Left ventricle myocardium inferior (tissue), 1 donor: ENCODE results near the gene TMEM143. TPM values are rescaled to one million over a fixed set of nuclear protein-coding genes. Genes with fewer than 3 reads are reported as not detected.

ENCODE experiments used
- DNase-seq: peaks from one replicate; pipeline ENCODE4 v3.0.0-alpha.2; 2020
- H3K27ac ChIP-seq: fragments of 200-600 bp; replicated peaks from 2 replicates; pipeline ENCODE4 v1.8.0; 2021
- H3K27me3 ChIP-seq: fragments of 200-600 bp; 2 replicates; pipeline ENCODE4 v1.8.0; 2021; ENCODE audit warnings: low read depth
- H3K36me3 ChIP-seq: fragments of 200-600 bp; 2 replicates; pipeline ENCODE4 v1.8.0; 2021
- H3K4me1 ChIP-seq: fragments of 200-600 bp; 2 replicates; pipeline ENCODE4 v1.8.0; 2021
- H3K4me3 ChIP-seq: fragments of 200-600 bp; 2 replicates; pipeline ENCODE4 v1.8.0; 2021; ENCODE audit warnings: mild to moderate bottlenecking, moderate library complexity
- H3K9me3 ChIP-seq: fragments of 200-600 bp; replicated peaks from 2 replicates; pipeline ENCODE4 v1.8.0; 2021
- CTCF ChIP-seq: fragments of 200-600 bp; IDR thresholded peaks from 2 replicates; pipeline ENCODE4 v1.8.0; 2021; ENCODE audit warnings: antibody characterized with exemption, mild to moderate bottlenecking, borderline replicate concordance
- intact Hi-C: fragments of 100-400 bp; cut with micrococcal nuclease; formaldehyde crosslinking; loops from one replicate; pipeline ENCODE4 v1.11.0; 2022
- total RNA-seq: library from RNA; stranded (reverse); fragmentation: NEBNext Ultra II Directional; extraction: Animal tissue kit (Norgen Biotek cat#: 25700); gene quantifications from one replicate; pipeline ENCODE4 v1.2.1, GENCODE V29; 2021
- donor health status: DM: no; HTN: yes; CAD: no; lungs with severe emphysema.

The TMEM143 gene
- total RNA-seq, 1 donor from 2014 or later = 108 TPM

- Histone ChIP-seq H3K9me3 (no peaks in the 10 kb centered on the region), H3K27ac (no peak overlapping the region), H3K36me3 (peaks cover 76% of the 10 kb centered on the region), H3K4me1 (peaks cover 19% of the 10 kb centered on the region), H3K27me3 (peaks cover 4% of the 10 kb centered on the region), H3K4me3 (no peak overlapping the region)
- DNase-seq = no peak
- TF ChIP-seq CTCF = no peak
- intact Hi-C loops = no loop called here
Measured at GRCh38 chr19:48386981-48387380, 23.2 kb upstream of the TMEM143 start.

GRCh38 chr19:48385461-48386087 is 21.8 kb upstream of the TMEM143 start:
- Histone ChIP-seq H3K4me1 (peaks cover 12% of the 10 kb centered on the region), H3K4me3 (no peak overlapping the region), H3K27me3 (no peaks in the 10 kb centered on the region), H3K36me3 (peaks cover 84% of the 10 kb centered on the region), H3K27ac (no peak overlapping the region), H3K9me3 (no peaks in the 10 kb centered on the region)
- DNase-seq = no peak
- intact Hi-C loops = no loop called here
- no peak for TF ChIP-seq CTCF

GRCh38 chr19:48382286-48382685 is 18.5 kb upstream of the TMEM143 start:
- DNase-seq = no peak
- intact Hi-C loops = no loop called here

DNA sequence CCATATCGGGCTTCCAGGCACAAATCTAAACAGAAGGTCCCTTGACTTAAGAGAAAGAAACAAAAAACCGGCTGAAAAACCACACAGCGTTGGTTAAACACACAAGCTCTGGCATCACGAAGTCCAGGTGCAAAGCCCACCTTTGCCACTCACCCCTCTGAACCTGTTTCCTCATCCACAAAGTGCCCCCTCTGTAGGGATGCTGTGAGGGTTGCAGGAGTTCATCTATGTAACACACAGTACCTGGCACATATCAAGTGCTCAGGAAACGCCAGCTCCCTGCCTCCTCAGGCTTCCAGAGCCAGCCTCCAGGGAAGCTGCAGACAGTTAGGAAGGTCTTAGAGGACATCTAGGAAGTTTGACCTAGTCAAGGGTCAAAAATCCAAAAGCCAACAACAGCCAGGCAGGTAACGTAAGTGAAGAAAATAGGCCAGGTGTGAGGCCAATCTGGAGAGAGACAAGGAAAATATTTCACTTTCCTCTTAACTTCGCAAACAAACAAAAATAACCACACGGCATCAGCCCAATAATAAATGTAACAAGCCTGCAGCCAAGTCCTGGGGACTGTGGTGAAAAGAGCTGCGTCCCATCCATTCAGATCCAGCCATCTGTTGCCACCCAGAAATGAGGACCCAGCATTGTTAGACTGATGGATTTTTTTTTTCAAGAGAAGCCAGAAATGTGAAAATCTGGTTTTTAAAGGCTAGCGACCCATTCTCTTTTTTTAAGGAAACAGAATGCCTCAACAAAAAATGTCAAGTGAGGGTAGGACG is 17.6 kb upstream of the TMEM143 start:
- Histone ChIP-seq H3K4me1 (no peaks in the 10 kb centered on the region), H3K36me3 (peaks cover 52% of the 10 kb centered on the region), H3K4me3 (no peak overlapping the region), H3K27ac (no peak overlapping the region), H3K27me3 (no peaks in the 10 kb centered on the region), H3K9me3 (no peaks in the 10 kb centered on the region)
- DNase-seq = no peak
- intact Hi-C loops = no loop called here
- no peak for TF ChIP-seq CTCF

More at GRCh38 chr19:48382286-48382685, 18.5 kb upstream of the TMEM143 start:
- H3K27ac ChIP-seq = no peak overlapping the region
- no peak overlapping the region for H3K4me3 ChIP-seq
- H3K36me3 ChIP-seq = peaks cover 61% of the 10 kb centered on the region
- no peak for TF ChIP-seq CTCF
- no peaks in the 10 kb centered on the region for H3K4me1 ChIP-seq
- H3K27me3 ChIP-seq = no peaks in the 10 kb centered on the region
- H3K9me3 ChIP-seq = no peaks in the 10 kb centered on the region

GRCh38 chr19:48379058-48379457 is 15.3 kb upstream of the TMEM143 start:
- intact Hi-C loops = no loop called here
- TF ChIP-seq CTCF = no peak
- peaks cover 29% of the 10 kb centered on the region for H3K36me3 ChIP-seq

More at GRCh38 chr19:48379058-48379457, 15.3 kb upstream of the TMEM143 start:
- Histone ChIP-seq H3K9me3 (no peaks in the 10 kb centered on the region), H3K27ac (no peak overlapping the region), H3K27me3 (no peaks in the 10 kb centered on the region), H3K4me3 (no peak overlapping the region), H3K4me1 (no peaks in the 10 kb centered on the region)
- DNase-seq = no peak
